Heart left ventricle (tissue), 16 donors: ENCODE measurements around the gene SLC16A8. TPM values are rescaled to one million over a fixed set of nuclear protein-coding genes. Genes with fewer than 3 reads are reported as not detected.
"Not testable (repeated sequence)": the region's sequence is repeated elsewhere in the genome, so short reads cannot be mapped to it uniquely, and the experiment has no call there.

ENCODE experiments used
- ATAC-seq, 4 donors: fragments of 200-7000 bp; cut with Tn5 transposase; one replicate each; pipeline ENCODE4 v1.9.1; 2020 to 2022; ENCODE audit warnings: moderate library complexity in 4 of 4, mild to moderate bottlenecking in 3 of 4, moderate number of reproducible peaks in 1 of 4
- DNase-seq, 5 donors: peaks; one replicate each; pipeline ENCODE4 v3.0.0-alpha.2; 2020
- H3K27ac ChIP-seq, 12 donors: fragments of 200-600 bp; sonication (generic) in 4 of 12; one replicate each; pipeline versions ENCODE4 v1.5.0 to v1.8.0; 2016 to 2022; ENCODE audit warnings: mild to moderate bottlenecking in 2 of 12
- H3K27me3 ChIP-seq, 9 donors: fragments of 200-600 bp; sonication (generic) in 2 of 9; one replicate each; pipeline versions ENCODE4 v1.5.1 to v1.8.0; 2016 to 2022; ENCODE audit warnings: mild to moderate bottlenecking in 3 of 9
- H3K36me3 ChIP-seq, 9 donors: fragments of 200-600 bp; sonication (generic) in 2 of 9; one replicate each; pipeline versions ENCODE4 v1.5.0 to v1.8.0; 2018 to 2022; ENCODE audit warnings: mild to moderate bottlenecking in 2 of 9
- H3K4me1 ChIP-seq, 12 donors: fragments of 200-600 bp; sonication (generic) in 4 of 12; one replicate each; pipeline versions ENCODE4 v1.5.0 to v1.8.0; 2016 to 2022; ENCODE audit warnings: mild to moderate bottlenecking in 3 of 12
- H3K4me3 ChIP-seq, 12 donors: fragments of 200-600 bp; sonication (generic) in 4 of 12; one replicate each; pipeline versions ENCODE4 v1.5.0 to v1.8.0; 2017 to 2022; ENCODE audit warnings: mild to moderate bottlenecking in 9 of 12, moderate library complexity in 4 of 12
- H3K9me3 ChIP-seq, 12 donors: fragments of 200-600 bp; sonication (generic) in 4 of 12; one replicate each; pipeline versions ENCODE4 v1.5.0 to v1.8.0; 2016 to 2022; ENCODE audit warnings: mild to moderate bottlenecking in 1 of 12
- POLR2A ChIP-seq, 2 donors: fragments of 450-650 bp; IDR thresholded peaks; one replicate each; pipeline ENCODE4 v1.6.1; 2017; ENCODE audit warnings: antibody characterized with exemption in 2 of 2, mild to moderate bottlenecking in 2 of 2, moderate library complexity in 2 of 2
- WGBS, 4 donors: extraction: QIAGEN DNeasy Blood & Tissue Kit in 2 of 4; methylation state at CpG; one replicate each; pipeline versions ENCODE4 v1.1.5 to v1.1.7; 2013 to 2018; 5-methylcytosine and 5-hydroxymethylcytosine counted together
- intact Hi-C, 10 donors: fragments of 100-400 bp; cut with DNase I; formaldehyde crosslinking; loops; one replicate each; pipeline versions ENCODE4 v1.11.1 to v1.14.2; 2022
- polyA plus RNA-seq, 2 donors: library from polyadenylated mRNA; stranded (reverse); fragments of 200-250 nt; gene quantifications; one replicate each; pipeline ENCODE4 v1.2.3, GENCODE V29; 2013
- total RNA-seq, 9 donors: library from RNA; depleted of rRNA in 2 of 9; stranded (reverse); fragments of >200 nt in 2 of 9; fragmentation: NEBNext Ultra II Directional in 3 of 9; extraction: Animal tissue kit (Norgen Biotek cat#: 25700) in 3 of 9; gene quantifications; one replicate each; pipeline versions ENCODE4 v1.1.0 to v1.2.4, GENCODE V29; 2016 to 2023
- TF ChIP-seq, protein P1 (sequence below), 12 donors: fragments of 200-600 bp; sonication (generic) in 4 of 12; IDR thresholded peaks; one replicate each; pipeline versions ENCODE4 v1.5.0 to v1.8.0; 2018 to 2022; ENCODE audit warnings: antibody characterized with exemption in 12 of 12, mild to moderate bottlenecking in 5 of 12
- donor health status: ischemic (EF 13 %, LVEDD 7.1; RV severe dilation, severe dysfunction).
- donor health status: healthy with polysubstance abuse.
- donor health status: DM: no; HTN: yes; CAD: no.
- donor health status: DM: no; HTN: no; CAD: no.
- donor health status: ischemic (EF 25% LVEDD 6.9; RV normal size, moderate dysfunction).
- donor health status: ischemic (EF 25% LVEDD 5.7; RV mildly dilated, moderate dysfunction).
- donor health status: healthy.
- donor health status: DM: yes; HTN: yes; CAD: no.
- donor health status: ischemic (EF 35%, LVEDD 5.7; RV mildly dilated, moderate dysfunction).
- donor health status: nonischemic (EF 11% LVEDD 7.7; RV severe dilation, severe dysfunction).
- donor health status: DM: yes; HTN: yes; CAD: no.
- donor health status: PGD.
- donor health status: ischemic (EF 29% LVEDD 5.4; RV normal size, mild dysfunction).
- donor health status: nonischemic (EF 23%, LVEDD 6.1; RV moderate dilation, normal function).

Gene SLC16A8
- total and polyA plus RNA-seq, 11 donors, result 0.34 TPM; not detected in 10

DNA sequence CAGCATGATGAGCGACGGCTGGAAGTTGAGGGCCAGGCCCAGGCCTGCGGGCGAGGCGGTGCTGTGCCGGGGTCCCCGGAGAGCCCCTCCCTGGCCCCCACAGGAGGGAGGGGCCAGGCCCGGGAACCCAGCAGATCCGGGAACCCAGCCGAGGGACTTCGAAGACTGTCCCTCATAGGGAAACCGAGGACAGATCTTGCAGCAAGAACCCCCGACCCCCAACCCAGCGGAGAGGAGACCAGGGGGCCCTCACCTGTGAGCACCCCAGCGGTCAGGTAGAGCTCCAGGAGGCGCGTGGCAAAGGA lies 2.4 kb downstream of the SLC16A8 start:
- H3K4me3 ChIP-seq, result peak overlapping the region; percentile 5 to 52 (median 44)
- DNase-seq, result no peak
- peak overlapping the region in 2 of 12 donors; percentile 12 to 13 for H3K27ac ChIP-seq
- WGBS, 4 donors, result 7 to 13% (median 9%) methylated on average over 3 to 17 of the region's 17 CpGs; no CpG with 5 or more reads in 1 of the 4 donors
- H3K27me3 ChIP-seq, result peaks cover 0 to 35% (median 9%) of the 10 kb centered on the region in 9 donors
- ATAC-seq, result no peak
- H3K36me3 ChIP-seq, result no peaks in the 10 kb centered on the region
- H3K9me3 ChIP-seq, result no peaks in the 10 kb centered on the region
- intact Hi-C loops, result no loop called here
- H3K4me1 ChIP-seq, result peaks cover 5 to 23% (median 15%) of the 10 kb centered on the region in 12 donors
- TF ChIP-seq, protein P1, sequence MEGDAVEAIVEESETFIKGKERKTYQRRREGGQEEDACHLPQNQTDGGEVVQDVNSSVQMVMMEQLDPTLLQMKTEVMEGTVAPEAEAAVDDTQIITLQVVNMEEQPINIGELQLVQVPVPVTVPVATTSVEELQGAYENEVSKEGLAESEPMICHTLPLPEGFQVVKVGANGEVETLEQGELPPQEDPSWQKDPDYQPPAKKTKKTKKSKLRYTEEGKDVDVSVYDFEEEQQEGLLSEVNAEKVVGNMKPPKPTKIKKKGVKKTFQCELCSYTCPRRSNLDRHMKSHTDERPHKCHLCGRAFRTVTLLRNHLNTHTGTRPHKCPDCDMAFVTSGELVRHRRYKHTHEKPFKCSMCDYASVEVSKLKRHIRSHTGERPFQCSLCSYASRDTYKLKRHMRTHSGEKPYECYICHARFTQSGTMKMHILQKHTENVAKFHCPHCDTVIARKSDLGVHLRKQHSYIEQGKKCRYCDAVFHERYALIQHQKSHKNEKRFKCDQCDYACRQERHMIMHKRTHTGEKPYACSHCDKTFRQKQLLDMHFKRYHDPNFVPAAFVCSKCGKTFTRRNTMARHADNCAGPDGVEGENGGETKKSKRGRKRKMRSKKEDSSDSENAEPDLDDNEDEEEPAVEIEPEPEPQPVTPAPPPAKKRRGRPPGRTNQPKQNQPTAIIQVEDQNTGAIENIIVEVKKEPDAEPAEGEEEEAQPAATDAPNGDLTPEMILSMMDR (IDR thresholded peaks at IDR 0.05), result no peak
- no peak for TF ChIP-seq POLR2A (IDR thresholded peaks at IDR 0.05)

DNA sequence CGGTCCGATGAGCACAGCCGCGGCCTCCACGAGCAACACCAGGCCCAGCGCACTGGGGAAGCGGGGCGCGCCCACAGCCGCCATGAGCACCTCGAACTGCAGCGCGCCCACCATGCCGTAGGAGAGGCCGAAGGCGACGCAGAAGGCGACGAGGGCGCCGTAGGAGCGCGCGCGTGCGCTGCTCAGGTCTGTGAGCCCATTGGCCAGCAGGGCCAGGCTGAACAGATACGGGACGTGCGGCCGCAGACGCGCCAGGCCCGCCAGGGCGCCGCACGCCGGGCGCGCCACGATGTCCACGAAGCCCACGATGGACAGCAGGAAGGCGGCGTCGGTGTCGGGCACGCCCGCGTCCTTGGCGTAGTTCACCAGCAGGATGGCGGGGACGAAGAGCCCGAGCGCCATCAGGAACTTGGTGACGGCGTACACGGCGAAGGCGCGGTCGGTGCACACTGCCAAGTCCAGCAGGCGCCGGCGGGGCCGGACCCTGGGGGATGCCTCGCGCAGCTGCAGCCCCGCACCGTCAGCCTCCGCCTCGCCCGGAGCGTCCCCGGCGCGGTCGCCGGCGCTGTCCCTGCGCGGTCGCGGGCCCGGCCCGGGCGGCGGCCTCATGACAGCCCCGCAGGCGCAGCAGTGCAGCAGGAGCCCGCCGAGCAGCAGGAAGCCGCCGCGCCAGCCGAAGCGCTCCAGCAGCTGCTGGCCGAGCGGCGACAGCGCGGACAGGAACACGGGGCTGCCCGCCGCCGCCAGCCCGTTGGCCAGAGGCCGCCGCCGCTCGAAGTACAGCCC lies 2.9 kb downstream of the SLC16A8 start:
- intact Hi-C loops, result no loop called here
- no peaks in the 10 kb centered on the region for H3K36me3 ChIP-seq
- 4 to 11% (median 6%) methylated on average over 19 to 110 of the region's 110 CpGs for WGBS, 4 donors
- ATAC-seq (peak in 3 of 4 donors; percentile 55 to 70 (median 58)), DNase-seq (peak in 4 of 5 donors; percentile 42 to 73 (median 57))
- TF ChIP-seq, protein P1 (IDR thresholded peaks at IDR 0.05), result peak in 1 of 12 donors; percentile 7
- peak in 1 of 2 donors; percentile 22 for TF ChIP-seq POLR2A (IDR thresholded peaks at IDR 0.05)
- H3K9me3 ChIP-seq, result no peaks in the 10 kb centered on the region
- H3K27me3 ChIP-seq, result peaks cover 0 to 35% (median 9%) of the 10 kb centered on the region in 9 donors
- peak overlapping the region in 2 of 12 donors; percentile 12 to 13 for H3K27ac ChIP-seq
- peaks cover 5 to 23% (median 15%) of the 10 kb centered on the region in 12 donors for H3K4me1 ChIP-seq
- H3K4me3 ChIP-seq, result peak overlapping the region; percentile 5 to 52 (median 44)

DNA sequence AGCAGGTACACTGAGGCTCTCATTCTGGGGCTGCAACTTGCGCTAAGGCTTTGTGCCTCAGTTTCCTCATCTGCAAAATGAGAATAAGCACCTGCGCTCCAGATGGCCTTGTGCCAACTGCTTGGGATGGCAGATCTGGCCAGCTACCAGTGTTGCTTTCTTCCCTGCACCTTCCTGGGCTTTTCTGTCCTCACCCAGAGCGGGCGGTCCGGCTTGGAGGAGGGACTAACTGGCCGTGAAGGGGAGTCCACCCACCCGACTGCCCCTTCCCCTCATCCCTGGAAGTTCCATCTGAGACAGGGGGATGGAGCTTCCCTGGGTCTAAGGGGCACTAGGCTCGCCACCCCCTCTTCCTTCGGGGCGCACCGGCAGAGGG lies 3.5 kb downstream of the SLC16A8 start:
- Histone ChIP-seq H3K36me3 (peaks cover 0 to under 1% (median 0%) of the 10 kb centered on the region in 9 donors), H3K27me3 (peaks cover 0 to 35% (median 9%) of the 10 kb centered on the region in 9 donors), H3K27ac (peak overlapping the region in 1 of 12 donors; percentile 12), H3K4me3 (peak overlapping the region in 8 of 12 donors; percentile 34 to 52 (median 46)), H3K9me3 (no peaks in the 10 kb centered on the region), H3K4me1 (peaks cover 5 to 23% (median 15%) of the 10 kb centered on the region in 12 donors)
- TF ChIP-seq POLR2A (IDR thresholded peaks at IDR 0.05), result no peak
- TF ChIP-seq, protein P1 (IDR thresholded peaks at IDR 0.05), result no peak
- intact Hi-C loops, result no loop called here
- DNase-seq, result peak in 2 of 5 donors; percentile 20 to 59
- ATAC-seq, result no peak
- 49 to 68% (median 60%) methylated on average over 6 to 11 of the region's 11 CpGs for WGBS, 4 donors

DNA sequence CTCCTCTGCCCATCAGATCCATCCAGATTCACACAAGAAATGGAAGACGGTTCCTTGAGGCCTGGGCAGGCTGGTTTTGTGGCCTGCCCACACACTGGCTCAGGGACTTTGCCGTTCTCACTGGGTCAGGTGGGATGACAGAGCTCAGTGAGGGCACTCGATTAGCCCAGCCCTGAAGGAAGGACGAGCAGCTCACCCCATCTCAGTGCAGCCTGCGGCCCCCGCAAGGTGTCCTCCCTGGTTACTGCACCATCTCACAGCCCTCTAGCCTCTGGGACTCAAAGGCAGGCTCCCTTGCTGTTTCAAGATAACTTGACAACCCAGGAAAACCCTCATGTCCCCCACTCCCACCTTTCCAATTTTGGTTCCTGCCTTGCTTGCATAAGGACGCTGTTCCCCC lies 4.2 kb downstream of the SLC16A8 start:
- ATAC-seq (no peak), DNase-seq (peak in 2 of 5 donors; percentile 12 to 16)
- H3K4me3 ChIP-seq, result no peak overlapping the region
- TF ChIP-seq POLR2A (IDR thresholded peaks at IDR 0.05), result no peak
- no peak overlapping the region for H3K27ac ChIP-seq
- no peaks in the 10 kb centered on the region for H3K9me3 ChIP-seq
- 88 to 100% (median 93%) methylated on average over 4 to 7 of the region's 7 CpGs for WGBS, 4 donors
- intact Hi-C loops, result loop anchor here in 1 of 10 donors (10.0 kb wide), 1 partner anchor 245 kb away; no protein-coding TSS in a partner anchor
- H3K4me1 ChIP-seq, result peaks cover 5 to 23% (median 15%) of the 10 kb centered on the region in 12 donors
- H3K36me3 ChIP-seq, result peaks cover 0 to 7% (median 4%) of the 10 kb centered on the region in 9 donors
- peaks cover 0 to 35% (median 9%) of the 10 kb centered on the region in 9 donors for H3K27me3 ChIP-seq

DNA sequence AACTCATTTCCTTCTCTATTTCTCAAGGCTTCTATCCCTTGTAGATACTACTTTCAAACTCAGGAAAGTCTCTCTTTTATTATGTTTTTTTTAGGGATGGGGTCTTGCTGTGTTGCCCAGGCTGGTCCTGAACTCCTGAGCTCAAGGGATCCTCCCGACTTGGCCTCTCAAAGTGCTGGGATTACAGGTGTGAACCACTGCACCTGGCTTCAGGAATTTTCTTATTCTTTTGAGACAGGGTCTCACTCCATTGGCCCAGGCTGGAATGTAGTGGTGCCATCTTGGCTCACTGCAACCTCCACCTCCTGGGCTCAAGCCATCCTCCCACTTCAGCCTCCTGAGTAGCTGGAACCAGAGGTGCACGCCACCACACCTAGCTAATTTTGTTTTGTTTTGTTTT lies 4.8 kb downstream of the SLC16A8 start:
- H3K9me3 ChIP-seq, H3K27ac ChIP-seq, ATAC-seq, H3K4me3 ChIP-seq: not testable (repeated sequence)
- Histone ChIP-seq H3K27me3 (peaks cover 0 to 35% (median 9%) of the 10 kb centered on the region in 9 donors), H3K36me3 (peaks cover 0 to 12% (median 7%) of the 10 kb centered on the region in 9 donors), H3K4me1 (peaks cover 5 to 23% (median 15%) of the 10 kb centered on the region in 12 donors)
- WGBS, 4 donors, result 93 to 97% (median 96%) methylated on average over 2 of the region's 2 CpGs
- peak in 1 of 5 donors; percentile 14 for DNase-seq
- intact Hi-C loops, result loop anchor here in 1 of 10 donors (10.0 kb wide), 1 partner anchor 246 kb away; no protein-coding TSS in a partner anchor
